Mammary epithelial cell (primary cell): ENCODE data around the gene CACNA2D4.

ENCODE experiments used
- EZH2 ChIP-seq: IDR thresholded peaks from 2 replicates; pipeline ENCODE4 v1.6.1; 2012; ENCODE audit warnings: low read length, inconsistent platforms, borderline replicate concordance
- TF ChIP-seq, protein P1 (sequence below), 2 donors: IDR thresholded peaks in 1 of 2; conservative IDR thresholded peaks in 1 of 2; 2 replicates each; pipeline ENCODE4 v1.5.1; 2011 to 2012; ENCODE audit warnings: inconsistent platforms in 2 of 2, low read length in 2 of 2, mild to moderate bottlenecking in 2 of 2, control low read depth in 1 of 2, low read depth in 1 of 2; ENCODE audit not compliant: insufficient read depth in 1 of 2; ENCODE audit errors: extremely low read depth in 1 of 2

DNA sequence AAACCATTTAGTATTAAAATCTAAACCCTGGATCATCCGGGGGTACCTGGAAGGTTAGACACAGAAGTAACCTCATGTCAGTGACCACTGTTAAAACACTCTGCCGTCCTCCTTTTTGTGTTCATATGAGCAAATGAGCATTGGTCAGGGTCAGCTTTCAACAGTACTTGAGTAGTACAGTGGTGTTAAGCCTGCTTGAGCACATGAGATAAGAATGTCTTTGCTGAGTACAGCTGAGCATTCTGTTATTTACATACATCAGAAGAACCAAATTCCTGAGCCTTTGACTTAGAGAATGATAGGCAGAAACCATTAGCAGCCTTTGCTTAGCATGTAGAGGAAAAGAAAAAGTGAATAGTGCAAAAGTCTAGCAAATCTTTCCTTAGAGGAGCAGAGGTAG is 136.7 kb downstream of the CACNA2D4 start:
- TF ChIP-seq, protein P1, sequence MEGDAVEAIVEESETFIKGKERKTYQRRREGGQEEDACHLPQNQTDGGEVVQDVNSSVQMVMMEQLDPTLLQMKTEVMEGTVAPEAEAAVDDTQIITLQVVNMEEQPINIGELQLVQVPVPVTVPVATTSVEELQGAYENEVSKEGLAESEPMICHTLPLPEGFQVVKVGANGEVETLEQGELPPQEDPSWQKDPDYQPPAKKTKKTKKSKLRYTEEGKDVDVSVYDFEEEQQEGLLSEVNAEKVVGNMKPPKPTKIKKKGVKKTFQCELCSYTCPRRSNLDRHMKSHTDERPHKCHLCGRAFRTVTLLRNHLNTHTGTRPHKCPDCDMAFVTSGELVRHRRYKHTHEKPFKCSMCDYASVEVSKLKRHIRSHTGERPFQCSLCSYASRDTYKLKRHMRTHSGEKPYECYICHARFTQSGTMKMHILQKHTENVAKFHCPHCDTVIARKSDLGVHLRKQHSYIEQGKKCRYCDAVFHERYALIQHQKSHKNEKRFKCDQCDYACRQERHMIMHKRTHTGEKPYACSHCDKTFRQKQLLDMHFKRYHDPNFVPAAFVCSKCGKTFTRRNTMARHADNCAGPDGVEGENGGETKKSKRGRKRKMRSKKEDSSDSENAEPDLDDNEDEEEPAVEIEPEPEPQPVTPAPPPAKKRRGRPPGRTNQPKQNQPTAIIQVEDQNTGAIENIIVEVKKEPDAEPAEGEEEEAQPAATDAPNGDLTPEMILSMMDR (conservative IDR thresholded peaks at IDR 0.05 in 1 of 2, IDR thresholded peaks at IDR 0.05 in 1 of 2; ENCODE audit: extremely low read depth in 1 of 2, insufficient read depth in 1 of 2, low read depth in 1 of 2, low read length in 2 of 2) = no peak
- no peak for TF ChIP-seq EZH2
